ENCODE results near the gene PLXNA4.
A peak's percentile ranks its signal among the peaks of the same experiment; 100 is the strongest.

The PLXNA4 gene

GRCh38 chr7:132580717-132581285 lies 4.5 kb upstream of the PLXNA4 start:
- ChIA-PET CTCF (interaction anchor here (0.5 to 4.4 kb wide), 54 partner anchors 9 to 1554 kb away, joined by 3 to 27 read pairs (median 4); no protein-coding TSS in a partner anchor), POLR2A (no interaction called here)
- H3K4me1 ChIP-seq (ENCODE audit: control insufficient read depth, insufficient read depth, low read length), result peaks cover 3% of the 10 kb centered on the region; the same call in 1 of the 2 replicates
- no peaks in the 10 kb centered on the region for H3K36me3 ChIP-seq (ENCODE audit: control insufficient read depth in 2 of 2, insufficient read depth in 1 of 2, low read length in 2 of 2)
- H3K9me3 ChIP-seq (ENCODE audit: control insufficient read depth, insufficient read depth, low read depth, low read length), result no peaks in the 10 kb centered on the region
- H3K27ac ChIP-seq (ENCODE audit: extremely low read depth, low read depth, low read length), result no peak overlapping the region
- no peak overlapping the region for H3K4me3 ChIP-seq (ENCODE audit: low read depth, low read length)
- TF ChIP-seq SP7 (tag by site-specific recombination; IDR thresholded peaks at IDR 0.05), result no peak
- peak; percentile 37; the same call in 1 of the 2 replicates for TF ChIP-seq CTCF (tag by site-specific recombination; IDR thresholded peaks at IDR 0.05)
- no peak for TF ChIP-seq OSR2 (tag by site-specific recombination; IDR thresholded peaks at IDR 0.05)
- no peak for TF ChIP-seq ZNF704 (tag by site-specific recombination; IDR thresholded peaks at IDR 0.05)
- no peak for TF ChIP-seq ZIC2 (tag by site-specific recombination; IDR thresholded peaks at IDR 0.05)
- TF ChIP-seq ZNF155 (tag by site-specific recombination; IDR thresholded peaks at IDR 0.05), result no peak
- no peak for TF ChIP-seq ZNF221 (tag by site-specific recombination; IDR thresholded peaks at IDR 0.05; ENCODE audit: borderline replicate concordance)
- no peak for TF ChIP-seq ZBTB17 (tag by site-specific recombination; IDR thresholded peaks at IDR 0.05)
- no peak for TF ChIP-seq ZFP3 (tag by site-specific recombination; IDR thresholded peaks at IDR 0.05; ENCODE audit: low read depth)
- TF ChIP-seq ZNF654 (tag by site-specific recombination; IDR thresholded peaks at IDR 0.05; ENCODE audit: low read depth), result peak; percentile 88
- no peak for TF ChIP-seq ZNF747 (tag by site-specific recombination; IDR thresholded peaks at IDR 0.05)
- no peak for TF ChIP-seq ZNF24 (tag by site-specific recombination; IDR thresholded peaks at IDR 0.05)
- TF ChIP-seq KLF17 (tag by site-specific recombination; IDR thresholded peaks at IDR 0.05), result no peak
- TF ChIP-seq ZNF324 (tag by site-specific recombination; IDR thresholded peaks at IDR 0.05), result no peak
- TF ChIP-seq ZNF239 (tag by site-specific recombination; IDR thresholded peaks at IDR 0.05), result no peak
- TF ChIP-seq INSM2 (tag by site-specific recombination; IDR thresholded peaks at IDR 0.05), result no peak
- TF ChIP-seq ZNF423 (tag by site-specific recombination; IDR thresholded peaks at IDR 0.05), result no peak
- no peak for TF ChIP-seq ZNF133 (tag by site-specific recombination; IDR thresholded peaks at IDR 0.05)
- no peak for TF ChIP-seq KLF7 (tag by site-specific recombination; IDR thresholded peaks at IDR 0.05; ENCODE audit: borderline replicate concordance)
- TF ChIP-seq ZNF521 (tag by site-specific recombination; IDR thresholded peaks at IDR 0.05), result no peak
- no peak for TF ChIP-seq ZXDB (tag by site-specific recombination; IDR thresholded peaks at IDR 0.05)
- TF ChIP-seq ZNF843 (tag by site-specific recombination; IDR thresholded peaks at IDR 0.05), result no peak
- peak; percentile 25; the same call in 1 of the 2 replicates for TF ChIP-seq ZBTB8A (tag by site-specific recombination; IDR thresholded peaks at IDR 0.05)
- no peak for TF ChIP-seq ZNF473 (tag by site-specific recombination; IDR thresholded peaks at IDR 0.05)
- TF ChIP-seq MZF1 (tag by site-specific recombination; IDR thresholded peaks at IDR 0.05; ENCODE audit: borderline replicate concordance), result no peak
- no peak for TF ChIP-seq ZBTB7A (tag by site-specific recombination; IDR thresholded peaks at IDR 0.05; ENCODE audit: low read depth)
- TF ChIP-seq ZNF677 (tag by site-specific recombination; IDR thresholded peaks at IDR 0.05), result no peak
- TF ChIP-seq ZFP41 (tag by site-specific recombination; IDR thresholded peaks at IDR 0.05; ENCODE audit: borderline replicate concordance), result no peak
- peak; percentile 42; the same call in 1 of the 2 replicates for TF ChIP-seq ZNF660 (tag by site-specific recombination; IDR thresholded peaks at IDR 0.05)
- TF ChIP-seq ZFP37 (tag by site-specific recombination; IDR thresholded peaks at IDR 0.05), result 0 out of 2 replicates have a peak, but pooled peaks have one; percentile 15
- peak; percentile 60; the same call in 1 of the 2 replicates for TF ChIP-seq ZNF121 (tag by site-specific recombination; IDR thresholded peaks at IDR 0.05)
- 0 out of 2 replicates have a peak, but pooled peaks have one; percentile 26 for TF ChIP-seq ZNF2 (tag by site-specific recombination; IDR thresholded peaks at IDR 0.05)
- no peak for TF ChIP-seq HOXD13 (CRISPR knock-in tag; IDR thresholded peaks at IDR 0.05; ENCODE audit: borderline replicate concordance)

Measured in HEK293 (cell line).